ENCODE results near the gene MSANTD2. TPM values are rescaled to one million over a fixed set of nuclear protein-coding genes. Genes with fewer than 3 reads are reported as not detected.

The MSANTD2 gene
- total RNA-seq, 2 experiments from 2014 or later = 5.8 to 7.3 TPM

DNA sequence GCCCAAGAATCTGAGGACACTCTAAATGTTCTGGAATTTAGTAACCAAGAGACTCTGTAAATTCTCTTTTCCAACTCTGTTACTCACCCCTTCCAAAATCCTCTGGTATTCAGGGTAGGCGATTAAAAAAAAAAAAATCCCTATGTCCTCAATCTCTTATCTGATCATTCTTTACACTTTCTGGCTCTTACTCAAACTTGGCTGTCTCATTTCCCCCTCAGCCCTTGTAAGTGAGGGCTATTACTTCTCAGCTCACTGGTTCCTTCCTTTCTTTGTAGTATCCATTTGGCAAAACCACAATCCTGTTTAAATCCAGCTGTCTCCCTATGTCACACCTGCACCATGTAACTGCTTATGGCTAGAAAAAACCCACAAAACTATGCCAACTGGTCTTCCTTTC lies 12.7 kb upstream of the MSANTD2 start:
- intact Hi-C loops (cut with micrococcal nuclease) = no loop called here
- ChIA-PET CTCF (interaction anchor here (0.7 to 3.1 kb wide), 5 partner anchors 9 to 105 kb away, joined by 3 to 22 read pairs (median 4); no protein-coding TSS in a partner anchor), POLR2A (interaction anchor here (1.4 kb wide), 1 partner anchor 13 kb away, joined by 3 read pairs; the partner anchor contains the start of gene MSANTD2)
- Mint-ChIP-seq H3K4me3 (no peak overlapping the region), H3K36me3 (ENCODE audit: low read depth) (no peaks in the 10 kb centered on the region), H3K4me1 (ENCODE audit: low read depth) (no peaks in the 10 kb centered on the region), H3K9me3 (no peaks in the 10 kb centered on the region), H3K27ac (no peak overlapping the region), H3K27me3 (peaks cover 31% of the 10 kb centered on the region)
- TF ChIP-seq, protein P1, sequence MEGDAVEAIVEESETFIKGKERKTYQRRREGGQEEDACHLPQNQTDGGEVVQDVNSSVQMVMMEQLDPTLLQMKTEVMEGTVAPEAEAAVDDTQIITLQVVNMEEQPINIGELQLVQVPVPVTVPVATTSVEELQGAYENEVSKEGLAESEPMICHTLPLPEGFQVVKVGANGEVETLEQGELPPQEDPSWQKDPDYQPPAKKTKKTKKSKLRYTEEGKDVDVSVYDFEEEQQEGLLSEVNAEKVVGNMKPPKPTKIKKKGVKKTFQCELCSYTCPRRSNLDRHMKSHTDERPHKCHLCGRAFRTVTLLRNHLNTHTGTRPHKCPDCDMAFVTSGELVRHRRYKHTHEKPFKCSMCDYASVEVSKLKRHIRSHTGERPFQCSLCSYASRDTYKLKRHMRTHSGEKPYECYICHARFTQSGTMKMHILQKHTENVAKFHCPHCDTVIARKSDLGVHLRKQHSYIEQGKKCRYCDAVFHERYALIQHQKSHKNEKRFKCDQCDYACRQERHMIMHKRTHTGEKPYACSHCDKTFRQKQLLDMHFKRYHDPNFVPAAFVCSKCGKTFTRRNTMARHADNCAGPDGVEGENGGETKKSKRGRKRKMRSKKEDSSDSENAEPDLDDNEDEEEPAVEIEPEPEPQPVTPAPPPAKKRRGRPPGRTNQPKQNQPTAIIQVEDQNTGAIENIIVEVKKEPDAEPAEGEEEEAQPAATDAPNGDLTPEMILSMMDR (IDR thresholded peaks at IDR 0.05) = no peak
- no peak for DNase-seq
- no peak for ATAC-seq

DNA sequence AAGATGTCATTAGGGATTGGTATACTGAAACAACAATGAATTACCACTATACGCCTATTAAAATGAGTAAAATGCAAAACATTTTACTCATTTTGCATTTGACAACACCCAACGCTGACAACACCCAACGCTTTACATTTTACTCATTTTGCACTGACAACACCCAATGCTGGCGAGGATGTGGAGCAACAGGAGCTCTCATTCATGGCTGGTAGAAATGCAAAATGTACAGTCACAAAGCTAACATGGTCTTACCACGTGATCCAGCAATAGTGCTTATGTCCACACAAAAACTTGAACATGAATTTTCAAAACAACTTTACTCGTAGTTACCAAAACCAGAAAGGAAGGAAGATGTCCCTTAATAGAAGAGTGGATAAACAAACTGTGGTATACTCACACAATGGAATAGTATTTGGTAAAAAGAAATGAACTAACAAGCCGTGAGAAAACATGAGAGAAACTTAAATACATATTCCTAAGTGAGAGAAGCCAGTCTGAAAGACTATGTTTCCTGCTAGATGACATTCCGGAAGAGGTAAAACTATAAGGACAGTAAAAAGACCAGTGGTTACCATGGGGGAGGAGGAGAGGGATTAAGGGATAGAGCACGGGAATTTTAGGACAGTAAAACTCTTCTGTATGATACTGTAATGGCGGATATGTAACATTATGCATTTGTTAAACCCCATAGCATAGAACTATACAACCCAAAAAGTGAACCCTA lies 11.4 kb upstream of the MSANTD2 start:
- Mint-ChIP-seq H3K36me3 (ENCODE audit: low read depth) (no peaks in the 10 kb centered on the region), H3K4me1 (ENCODE audit: low read depth) (no peaks in the 10 kb centered on the region), H3K27me3 (peaks cover 22% of the 10 kb centered on the region), H3K9me3 (no peaks in the 10 kb centered on the region), H3K4me3 (no peak overlapping the region), H3K27ac (no peak overlapping the region)
- intact Hi-C loops (cut with micrococcal nuclease) = no loop called here
- ChIA-PET CTCF (interaction anchor here (3.1 kb wide), 1 partner anchor 26 kb away, joined by 22 read pairs; no protein-coding TSS in a partner anchor), POLR2A (no interaction called here)
- DNase-seq = no peak
- ATAC-seq = no peak
- TF ChIP-seq, protein P1 (IDR thresholded peaks at IDR 0.05) = no peak

DNA sequence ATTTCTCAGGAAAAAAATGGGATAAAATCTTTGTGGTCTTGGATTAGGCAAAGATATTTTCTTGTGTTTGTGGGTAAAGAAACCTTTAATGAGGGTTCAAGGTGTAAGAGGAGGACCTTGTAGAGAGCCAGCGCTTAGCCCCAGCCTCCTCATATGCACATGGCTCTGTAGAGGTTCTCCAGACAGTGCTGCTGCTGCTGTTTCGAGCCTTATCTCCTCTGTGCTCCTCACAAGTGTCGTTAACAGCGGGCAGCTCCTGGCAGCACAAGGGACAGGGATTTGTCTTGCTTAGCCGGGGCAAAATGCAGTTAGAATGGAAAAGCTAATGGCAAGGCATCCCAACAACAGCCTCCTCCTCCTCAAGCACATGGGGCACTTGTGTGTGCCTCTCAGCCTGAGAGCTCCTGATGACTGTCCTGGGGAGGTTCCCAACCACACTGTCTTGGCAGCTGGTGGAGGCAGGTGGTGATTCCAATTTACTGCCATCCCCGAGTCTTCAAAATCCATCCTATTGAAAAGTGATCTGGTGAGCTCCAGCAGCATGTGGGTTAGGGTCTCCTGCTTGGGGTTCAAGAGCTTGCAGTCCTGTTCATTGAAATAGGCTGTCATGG lies 7.6 kb upstream of the MSANTD2 start:
- intact Hi-C loops (cut with micrococcal nuclease) = no loop called here
- no peak overlapping the region for H3K27ac Mint-ChIP-seq
- H3K27me3 Mint-ChIP-seq = peaks cover 9% of the 10 kb centered on the region
- no peaks in the 10 kb centered on the region for H3K9me3 Mint-ChIP-seq
- ATAC-seq = no peak
- DNase-seq = no peak
- ChIA-PET POLR2A (no interaction called here), CTCF (interaction anchor here (1.1 kb wide), 1 partner anchor 69 kb away, joined by 3 read pairs; no protein-coding TSS in a partner anchor)
- no peaks in the 10 kb centered on the region for H3K4me1 Mint-ChIP-seq (ENCODE audit: low read depth)
- peaks cover 1% of the 10 kb centered on the region for H3K36me3 Mint-ChIP-seq (ENCODE audit: low read depth)
- TF ChIP-seq, protein P1 (IDR thresholded peaks at IDR 0.05) = no peak
- H3K4me3 Mint-ChIP-seq = no peak overlapping the region

DNA sequence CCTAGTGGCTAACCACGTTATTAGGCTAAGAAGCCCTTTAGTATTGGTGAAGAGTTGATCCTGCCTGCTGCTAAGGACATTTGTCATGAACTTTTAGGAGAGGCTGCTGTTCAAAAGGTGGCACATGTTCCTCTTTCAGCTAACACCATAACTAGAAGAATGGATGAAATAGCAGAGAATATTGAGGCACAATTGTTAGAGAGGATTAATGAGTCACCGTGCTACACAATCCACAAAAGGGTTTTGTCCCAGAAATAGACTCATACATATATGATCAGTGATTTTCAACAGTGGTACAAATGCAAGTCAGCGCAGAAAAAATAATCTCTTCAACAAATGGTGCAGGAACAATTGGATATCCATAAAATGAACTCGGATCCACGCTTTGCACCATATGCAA lies 7.0 kb upstream of the MSANTD2 start:
- Mint-ChIP-seq H3K27ac (no peak overlapping the region), H3K9me3 (no peaks in the 10 kb centered on the region), H3K27me3 (peaks cover 5% of the 10 kb centered on the region), H3K4me3 (no peak overlapping the region), H3K36me3 (ENCODE audit: low read depth) (peaks cover 1% of the 10 kb centered on the region), H3K4me1 (ENCODE audit: low read depth) (no peaks in the 10 kb centered on the region)
- intact Hi-C loops (cut with micrococcal nuclease) = no loop called here
- TF ChIP-seq, protein P1 (IDR thresholded peaks at IDR 0.05) = no peak
- ChIA-PET POLR2A (interaction anchor here (0.7 kb wide), 1 partner anchor 67 kb away, joined by 3 read pairs; no protein-coding TSS in a partner anchor), CTCF (interaction anchor here (1.1 kb wide), 1 partner anchor 69 kb away, joined by 3 read pairs; no protein-coding TSS in a partner anchor)
- DNase-seq (no peak), ATAC-seq (no peak)

DNA sequence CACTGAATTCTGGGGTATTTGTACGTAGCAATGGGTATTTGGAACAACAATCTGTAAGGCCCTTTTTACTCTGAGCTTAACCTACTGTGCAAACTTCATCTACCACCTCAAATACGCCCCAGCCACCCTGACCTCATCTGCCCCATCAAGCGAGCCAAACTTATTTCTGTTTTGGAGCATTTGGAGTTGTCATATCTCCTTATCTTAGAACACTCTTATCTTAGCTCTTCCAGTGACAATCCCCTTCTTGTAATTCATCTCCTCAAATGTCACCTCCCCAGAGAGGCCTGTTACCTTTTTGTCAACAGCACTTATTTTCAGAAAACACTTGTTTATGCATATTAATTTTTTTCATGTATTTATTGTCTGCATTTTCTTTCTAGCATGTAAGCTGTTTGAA lies 4.7 kb upstream of the MSANTD2 start:
- intact Hi-C loops (cut with micrococcal nuclease) = no loop called here
- H3K4me3 Mint-ChIP-seq = no peak overlapping the region
- H3K27ac Mint-ChIP-seq = no peak overlapping the region
- no peaks in the 10 kb centered on the region for H3K9me3 Mint-ChIP-seq
- ChIA-PET CTCF (interaction anchor here (0.9 to 2.0 kb wide), 6 partner anchors 9 to 114 kb away, joined by 3 to 9 read pairs (median 4); partner anchors contain the start of gene ROBO3), POLR2A (interaction anchor here (1.5 kb wide), 1 partner anchor 140 kb away, joined by 3 read pairs; no protein-coding TSS in a partner anchor)
- TF ChIP-seq, protein P1 (IDR thresholded peaks at IDR 0.05) = no peak
- DNase-seq (no peak), ATAC-seq (no peak)
- H3K4me1 Mint-ChIP-seq (ENCODE audit: low read depth) = peaks cover 4% of the 10 kb centered on the region
- peaks cover 1% of the 10 kb centered on the region for H3K36me3 Mint-ChIP-seq (ENCODE audit: low read depth)
- H3K27me3 Mint-ChIP-seq = no peaks in the 10 kb centered on the region

Measured in activated CD8-positive, alpha-beta T cell treated with anti-CD3 and anti-CD28 coated beads for 36 hours (primary cell).